Umbilical cord (tissue), 2 donors: Measurements from ENCODE around the gene CDK5R2. TPM values are rescaled to one million over a fixed set of nuclear protein-coding genes. Genes with fewer than 3 reads are reported as not detected.

Experiments
- DNase-seq: peaks from one replicate; pipeline ENCODE4 v3.0.0-alpha.2; 2015; ENCODE audit warnings: low spot score
- total RNA-seq: library from RNA; depleted of rRNA; stranded (reverse); fragments of >200 nt; gene quantifications from one replicate; pipeline ENCODE4 v1.2.3, GENCODE V29; 2014; ENCODE audit warnings: low replicate concordance; ENCODE audit not compliant: insufficient read depth

The CDK5R2 gene
- total RNA-seq, 1 donor from 2014 or later = not detected

DNA sequence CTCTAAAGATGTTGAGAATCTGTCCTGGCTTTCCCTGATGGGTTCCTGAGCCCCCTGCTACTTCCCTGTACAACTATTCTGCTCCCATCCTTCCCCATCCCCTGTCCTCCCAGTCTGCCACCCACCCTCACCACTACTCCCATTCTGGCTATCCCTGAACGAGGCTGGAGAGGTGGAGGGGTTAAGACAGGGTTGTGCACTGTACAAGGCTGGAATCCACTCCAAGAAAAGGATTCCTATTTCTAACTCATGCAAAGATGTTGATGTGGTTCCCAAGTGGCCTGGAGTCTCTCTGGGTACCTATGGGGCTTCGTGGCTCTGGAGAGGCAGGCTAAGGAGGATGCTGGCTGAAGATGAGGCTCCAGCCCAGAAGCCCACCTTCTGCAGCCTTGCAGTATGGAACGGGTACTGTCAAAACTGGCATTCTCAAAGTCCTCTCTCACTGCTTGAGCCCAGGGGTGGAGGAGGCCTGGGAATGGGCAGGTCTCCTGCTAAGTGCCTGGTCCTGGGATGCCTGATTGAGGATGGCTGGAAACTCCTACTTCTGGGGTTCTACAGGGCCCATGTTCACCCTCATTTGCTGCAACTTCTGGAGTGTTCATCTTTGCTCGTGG, 26.8 kb downstream of the CDK5R2 start:
- DNase-seq = no peak

GRCh38 chr2:218988164-218988563, 28.7 kb downstream of the CDK5R2 start:
- no peak for DNase-seq

DNA sequence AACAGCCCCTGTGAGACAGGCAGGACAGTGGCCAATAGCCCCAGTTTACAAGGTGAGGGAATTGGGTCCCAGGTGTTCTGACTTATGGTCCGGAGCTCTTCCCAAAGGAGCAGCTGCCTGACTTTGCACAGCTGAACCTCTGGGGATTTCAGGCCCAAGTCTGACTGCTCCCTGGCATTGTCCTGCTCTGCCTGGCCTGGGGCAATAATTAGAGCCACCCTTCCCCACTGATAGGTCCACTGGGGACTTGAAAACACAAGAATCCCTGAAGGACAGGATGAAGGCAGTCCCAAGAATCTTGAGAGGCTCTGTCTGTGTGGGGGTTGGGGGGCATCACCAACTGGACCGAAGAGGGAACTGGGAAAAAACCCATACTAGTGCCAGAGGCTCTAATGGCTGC, 29.2 kb downstream of the CDK5R2 start:
- no peak for DNase-seq

GRCh38 chr2:218990052-218990451, 30.6 kb downstream of the CDK5R2 start:
- DNase-seq = no peak

DNA sequence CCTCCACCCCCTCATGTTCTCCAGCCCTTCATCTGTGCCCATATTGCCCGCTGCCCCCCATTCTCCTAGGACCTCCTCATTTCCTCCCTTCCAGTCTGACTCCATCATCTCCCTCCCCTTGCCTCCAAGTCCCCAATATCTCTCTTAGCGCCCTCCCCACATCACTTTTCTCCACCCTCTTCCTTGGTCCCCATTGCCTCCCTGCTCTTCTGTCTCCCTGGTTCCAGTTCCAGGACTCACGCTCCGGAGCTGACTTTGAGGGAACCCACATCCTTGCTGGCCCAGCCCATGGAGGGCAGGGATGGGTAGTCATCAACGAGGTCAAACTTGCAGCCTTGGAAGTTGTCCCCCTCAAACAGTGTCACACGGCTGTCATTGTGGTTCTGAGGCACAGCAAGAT, 31.1 kb downstream of the CDK5R2 start:
- DNase-seq = no peak

DNA sequence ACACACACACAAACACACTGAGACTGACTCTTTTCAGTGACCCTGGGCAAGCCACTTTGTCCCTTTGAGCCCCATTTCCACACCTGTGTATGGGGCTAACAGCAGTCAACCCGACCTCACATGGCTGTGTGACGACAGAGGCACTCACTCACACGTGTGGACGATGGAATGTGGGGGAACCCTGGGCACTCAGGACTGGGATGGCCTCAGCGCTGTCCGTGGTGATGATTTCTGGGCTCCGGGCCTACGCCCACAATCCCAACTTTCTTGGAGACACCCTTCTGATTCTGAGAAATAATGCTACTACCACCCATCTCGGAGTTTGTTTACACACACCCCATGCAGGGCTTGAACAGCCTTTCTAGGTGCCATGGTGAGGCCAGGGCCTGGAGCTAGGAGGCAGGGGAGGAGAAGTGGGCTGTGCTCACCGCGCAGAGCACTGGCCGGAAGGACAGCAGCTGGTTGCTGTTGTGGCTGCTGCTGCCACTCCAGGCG, 32.3 kb downstream of the CDK5R2 start:
- no peak for DNase-seq

DNA sequence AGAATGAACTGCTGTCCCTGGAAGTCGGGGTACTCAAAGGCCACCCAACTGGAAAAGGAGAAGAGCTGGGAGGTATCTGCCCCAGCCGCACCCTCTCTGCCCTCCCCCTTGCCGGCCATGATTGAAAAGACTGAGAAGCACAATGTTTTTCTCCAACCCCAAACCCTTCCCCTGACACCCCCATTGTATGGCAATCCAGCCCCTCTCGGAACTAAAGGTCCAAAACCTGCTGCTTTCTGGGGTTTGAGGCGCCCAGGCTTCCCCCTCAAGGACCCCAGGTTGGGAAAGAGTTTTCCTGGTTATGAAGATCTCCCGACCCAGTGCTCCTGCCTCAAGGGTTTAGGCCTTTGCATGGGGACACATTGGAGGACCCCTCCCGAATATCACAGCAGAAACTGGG, 32.7 kb downstream of the CDK5R2 start:
- DNase-seq = no peak

- no peak for DNase-seq
These were observed 33.4 kb downstream of the CDK5R2 start for GRCh38 chr2:218992703-218993344.

GRCh38 chr2:218993345-218994315, 34.2 kb downstream of the CDK5R2 start, which contains the start of gene CRYBA2:
CRYBA2 (minus strand) TSS chr2:218993422; CDS start chr2:218993176, 246 bp downstream.
- no peak for DNase-seq

DNA sequence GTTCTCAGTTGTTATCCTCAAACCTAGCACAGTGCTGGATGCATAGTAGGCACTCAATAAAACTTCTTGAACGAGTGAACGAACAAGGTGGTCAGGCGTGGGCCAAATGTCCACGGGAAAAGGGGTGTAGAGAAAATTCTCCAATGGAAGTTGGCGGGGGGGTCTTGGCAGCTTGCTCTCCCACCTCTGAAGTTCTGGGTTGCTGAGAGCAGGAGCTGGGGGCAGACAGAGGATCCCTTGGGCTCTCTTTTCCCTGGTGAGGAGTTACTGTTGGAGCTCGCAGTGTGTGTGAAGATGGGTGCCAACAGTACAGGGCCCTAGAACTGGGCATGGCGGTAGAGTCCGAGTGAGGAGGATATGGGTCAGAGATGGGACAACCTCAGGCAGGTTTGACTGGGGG, 36.1 kb downstream of the CDK5R2 start:
- DNase-seq = no peak

GRCh38 chr2:218995972-218996711, 36.7 kb downstream of the CDK5R2 start:
- peak; percentile 71 for DNase-seq

GRCh38 chr2:218996937-218997336, 37.5 kb downstream of the CDK5R2 start:
- no peak for DNase-seq

DNA sequence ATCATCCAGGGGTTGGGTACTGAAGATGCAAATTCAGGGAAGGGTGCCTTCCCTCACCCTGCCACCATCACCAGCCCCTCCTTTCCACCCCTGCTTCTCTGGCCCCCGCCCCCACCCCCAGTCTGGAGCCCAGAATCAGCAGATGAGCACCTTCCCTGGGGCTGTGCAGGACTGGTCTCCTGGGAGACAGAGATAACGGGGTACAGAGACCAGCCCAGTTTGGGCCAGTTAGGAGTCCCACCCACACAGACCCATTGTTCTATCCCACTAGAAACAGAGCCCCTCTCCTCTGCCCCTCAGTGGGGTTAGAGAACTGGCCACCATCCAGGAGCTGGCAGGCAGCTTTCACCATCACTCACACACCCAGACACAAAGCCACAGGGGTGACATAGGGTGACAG, 38.3 kb downstream of the CDK5R2 start:
- no peak for DNase-seq

DNA sequence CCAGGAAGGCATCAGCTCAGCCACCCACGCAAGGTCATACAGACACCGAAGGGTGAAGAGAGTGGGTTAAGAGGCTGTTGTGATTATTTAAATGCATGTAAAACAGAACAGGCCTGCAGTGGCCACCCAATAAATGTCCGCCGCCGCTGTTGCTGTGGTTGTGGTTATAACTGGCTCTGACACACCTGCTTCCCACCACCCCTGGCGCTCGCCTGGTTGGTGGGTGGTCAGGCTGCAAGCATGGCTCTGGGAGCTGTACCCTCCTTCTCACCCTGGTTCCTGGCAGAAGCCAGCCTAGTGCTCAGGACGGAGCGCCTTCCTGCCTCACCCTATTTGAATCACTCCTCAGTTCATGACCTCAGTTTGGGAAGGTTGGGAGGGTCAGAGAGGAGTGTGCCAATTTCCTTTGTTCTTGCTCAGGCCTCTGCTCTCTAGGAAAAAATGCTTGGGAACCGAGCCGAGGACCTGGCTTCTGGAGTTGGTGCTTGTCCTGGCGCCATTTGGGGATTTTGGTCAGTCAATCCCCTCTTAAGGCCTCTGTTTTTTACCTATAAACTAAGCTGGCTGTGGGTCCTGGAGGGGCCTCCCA, 39.0 kb downstream of the CDK5R2 start:
- no peak for DNase-seq

GRCh38 chr2:218999021-218999880, 39.8 kb downstream of the CDK5R2 start:
- no peak for DNase-seq

- DNase-seq = no peak
These were observed 40.6 kb downstream of the CDK5R2 start for GRCh38 chr2:218999881-219000568.

DNA sequence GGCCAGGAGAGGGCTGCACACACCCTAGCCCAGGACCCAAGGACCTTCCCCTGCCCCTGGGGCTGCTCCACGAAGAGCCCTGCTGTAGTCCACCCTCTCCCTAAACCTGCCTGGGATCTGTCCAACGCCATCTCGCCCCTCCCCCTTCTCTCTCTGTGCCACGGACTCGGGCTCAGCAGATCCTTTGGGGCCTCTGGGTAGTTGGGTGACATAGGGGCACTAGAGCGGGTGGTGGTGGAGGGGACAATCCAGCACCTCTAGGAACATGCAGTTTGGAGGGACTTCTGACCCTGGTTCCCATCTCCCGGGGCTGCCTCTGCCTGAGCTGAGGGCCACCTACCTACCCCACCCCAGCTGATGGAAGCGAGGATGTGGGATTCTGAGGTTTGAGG, 41.1 kb downstream of the CDK5R2 start:
- DNase-seq = no peak

GRCh38 chr2:219001100-219001576, 41.7 kb downstream of the CDK5R2 start:
- DNase-seq = no peak
